ENCODE measurements around the gene ZMYM2.

- no peak for TF ChIP-seq RELA (IDR thresholded peaks at IDR 0.05; ENCODE audit: borderline replicate concordance, partially characterized antibody)
- no peak for TF ChIP-seq ZBTB33 (IDR thresholded peaks at IDR 0.05)
- no peak for TF ChIP-seq FOXM1 (IDR thresholded peaks at IDR 0.05; ENCODE audit: low read depth, low read length)
- TF ChIP-seq FOS (IDR thresholded peaks at IDR 0.05; ENCODE audit: borderline replicate concordance, extremely low read depth, insufficient read length), result no peak
- TF ChIP-seq SIX5 (IDR thresholded peaks at IDR 0.05; ENCODE audit: low read depth, low read length, severe bottlenecking), result no peak
Observed at GRCh38 chr13:20001366-20002190, 43.1 kb downstream of the ZMYM2 start.
